HFF-Myc (cell line): ENCODE data around the gene NRG4.

ENCODE experiments used
- DNase-seq: peaks from one replicate; pipeline ENCODE4 v3.0.0-alpha.2; 2011; ENCODE audit warnings: low read depth; ENCODE audit errors: extremely low read depth
- H3K4me3 ChIP-seq: replicated peaks from 2 replicates; pipeline ENCODE4 v1.5.1; 2011; ENCODE audit warnings: low read depth, mild to moderate bottlenecking, control low read depth, low read length
- TF ChIP-seq, protein P1 (sequence below): IDR thresholded peaks from 2 replicates; pipeline ENCODE4 v1.5.1; 2012; ENCODE audit warnings: mild to moderate bottlenecking, low read depth, low read length, control low read depth; ENCODE audit errors: missing control alignments

NRG4 gene

DNA sequence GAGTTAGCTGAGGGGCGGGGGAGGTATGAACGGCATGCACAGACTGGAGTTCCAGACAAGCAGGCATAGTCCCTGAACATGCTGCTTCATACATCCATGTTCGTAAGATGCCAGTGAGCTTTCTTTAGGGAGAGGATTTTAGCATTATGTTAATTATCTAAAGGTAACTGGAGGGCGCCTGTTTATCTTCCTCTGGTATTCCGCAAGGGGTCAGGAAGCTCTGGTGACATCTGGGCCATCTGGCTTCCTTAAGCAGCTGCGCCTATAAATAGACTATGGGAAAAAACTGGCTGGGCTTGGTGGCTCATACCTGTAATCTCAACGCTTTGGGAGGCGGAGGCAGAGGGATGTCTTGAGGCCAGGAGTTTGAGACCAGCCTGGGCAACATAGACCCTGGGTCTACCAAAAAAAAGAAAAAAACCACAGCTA is 110.1 kb downstream of the NRG4 start:
- TF ChIP-seq, protein P1, sequence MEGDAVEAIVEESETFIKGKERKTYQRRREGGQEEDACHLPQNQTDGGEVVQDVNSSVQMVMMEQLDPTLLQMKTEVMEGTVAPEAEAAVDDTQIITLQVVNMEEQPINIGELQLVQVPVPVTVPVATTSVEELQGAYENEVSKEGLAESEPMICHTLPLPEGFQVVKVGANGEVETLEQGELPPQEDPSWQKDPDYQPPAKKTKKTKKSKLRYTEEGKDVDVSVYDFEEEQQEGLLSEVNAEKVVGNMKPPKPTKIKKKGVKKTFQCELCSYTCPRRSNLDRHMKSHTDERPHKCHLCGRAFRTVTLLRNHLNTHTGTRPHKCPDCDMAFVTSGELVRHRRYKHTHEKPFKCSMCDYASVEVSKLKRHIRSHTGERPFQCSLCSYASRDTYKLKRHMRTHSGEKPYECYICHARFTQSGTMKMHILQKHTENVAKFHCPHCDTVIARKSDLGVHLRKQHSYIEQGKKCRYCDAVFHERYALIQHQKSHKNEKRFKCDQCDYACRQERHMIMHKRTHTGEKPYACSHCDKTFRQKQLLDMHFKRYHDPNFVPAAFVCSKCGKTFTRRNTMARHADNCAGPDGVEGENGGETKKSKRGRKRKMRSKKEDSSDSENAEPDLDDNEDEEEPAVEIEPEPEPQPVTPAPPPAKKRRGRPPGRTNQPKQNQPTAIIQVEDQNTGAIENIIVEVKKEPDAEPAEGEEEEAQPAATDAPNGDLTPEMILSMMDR, result no peak
- no peak for DNase-seq
- no peak overlapping the region for H3K4me3 ChIP-seq

GRCh38 chr15:75900577-75900976 is 111.6 kb downstream of the NRG4 start:
- H3K4me3 ChIP-seq, result no peak overlapping the region
- no peak for DNase-seq
- TF ChIP-seq, protein P1, result no peak

DNA sequence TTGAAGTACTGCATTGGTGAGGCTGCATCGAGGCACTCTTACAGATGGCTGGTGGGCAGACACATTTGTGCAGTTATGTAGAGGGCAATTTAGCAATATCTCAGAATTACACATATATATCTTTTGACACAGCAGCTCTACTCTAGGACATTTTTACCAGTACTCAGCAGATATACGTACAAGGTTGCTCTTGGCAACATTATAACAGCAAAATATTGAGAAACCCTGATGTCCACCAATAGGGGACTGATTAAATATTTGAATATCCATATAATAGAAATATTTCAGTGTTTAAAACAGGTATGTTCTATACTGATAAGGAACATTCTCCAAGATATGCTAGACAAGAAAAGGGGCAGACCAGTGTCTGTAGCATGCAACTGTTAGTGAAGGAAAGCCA is 116.5 kb downstream of the NRG4 start:
- no peak for DNase-seq
- H3K4me3 ChIP-seq, result no peak overlapping the region
- TF ChIP-seq, protein P1, result no peak

DNA sequence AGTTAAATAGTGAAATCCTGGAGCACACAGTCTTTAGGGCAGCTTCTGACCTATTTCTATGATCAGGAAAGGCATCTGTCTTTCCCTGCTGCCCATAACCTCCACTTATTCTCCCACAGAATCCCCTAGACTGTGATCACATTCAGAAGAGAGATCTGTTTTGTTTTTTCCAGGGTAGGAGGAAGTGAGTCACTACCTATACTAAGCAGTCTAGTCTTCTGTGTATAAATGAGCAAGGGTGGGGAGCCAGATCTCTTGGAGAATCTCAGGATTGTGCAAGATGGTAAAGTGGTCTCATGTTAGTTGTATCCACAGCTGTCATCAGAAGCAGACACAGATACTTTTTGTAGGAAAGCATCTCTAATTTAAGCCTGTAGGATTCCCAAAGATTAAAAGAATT is 120.3 kb downstream of the NRG4 start:
- no peak overlapping the region for H3K4me3 ChIP-seq
- TF ChIP-seq, protein P1, result no peak
- DNase-seq, result peak; percentile 56
